ENCODE data around the gene RFC3. TPM values are rescaled to one million over a fixed set of nuclear protein-coding genes. Genes with fewer than 3 reads are reported as not detected.

The RFC3 gene
- polyA plus RNA-seq, 1 of the 3 experiments (the other 2 are of a cell fraction): 15.8 TPM

GRCh38 chr13:33875618-33876401 is 57.9 kb downstream of the RFC3 start:
- POLR2A ChIA-PET: no interaction called here
- Histone ChIP-seq H2AFZ (ENCODE audit: low read depth) (no peak overlapping the region), H3K27ac (ENCODE audit: low read depth in 2 of 2, low read length in 1 of 2) (peak overlapping the region in 1 of 2 experiments; percentile 82; a peak in 2 of 4 replicates), H4K20me1 (ENCODE audit: insufficient read depth) (no peaks in the 10 kb centered on the region), H3K9me3 (no peaks in the 10 kb centered on the region), H3K9me2 (no peaks in the 10 kb centered on the region), H3K4me3 (ENCODE audit: low read depth in 2 of 2, low read length in 1 of 2) (no peak overlapping the region), H3K36me3 (replicated peaks in 1 of 2; ENCODE audit: control insufficient read depth in 1 of 2, insufficient read depth in 2 of 2, low read length in 1 of 2) (no peaks in the 10 kb centered on the region), H3K4me1 (ENCODE audit: control insufficient read depth in 1 of 2, insufficient read depth in 2 of 2, low read depth in 1 of 2, low read length in 1 of 2) (peaks cover 3 to 15% of the 10 kb centered on the region in 2 experiments; a peak in 2 of 4 replicates), H3K27me3 (ENCODE audit: insufficient read depth) (no peaks in the 10 kb centered on the region), H3K9ac (no peak overlapping the region), H3F3A (replicated peaks; ENCODE audit: insufficient read depth) (peaks cover 11% of the 10 kb centered on the region), H3K79me2 (ENCODE audit: insufficient read depth) (no peaks in the 10 kb centered on the region), H3K4me2 (no peak overlapping the region)
- 87% methylated on average over 10 of the region's 10 CpGs for WGBS (ENCODE audit: low lambda C conversion rate)
- TF ChIP-seq GATA2 (CRISPR knock-in tag; IDR thresholded peaks at IDR 0.05) (no peak), YY1 (IDR thresholded peaks at IDR 0.05; ENCODE audit: low read depth) (no peak), NFIC (IDR thresholded peaks at IDR 0.05; ENCODE audit: borderline replicate concordance) (no peak), USF2 (IDR thresholded peaks at IDR 0.05; ENCODE audit: borderline replicate concordance, low read depth, low read length) (no peak), RAD21 (IDR thresholded peaks at IDR 0.05; ENCODE audit: low read length) (no peak), RFX5 (IDR thresholded peaks at IDR 0.05; ENCODE audit: low read length) (no peak)
- TF ChIP-seq, protein P1, sequence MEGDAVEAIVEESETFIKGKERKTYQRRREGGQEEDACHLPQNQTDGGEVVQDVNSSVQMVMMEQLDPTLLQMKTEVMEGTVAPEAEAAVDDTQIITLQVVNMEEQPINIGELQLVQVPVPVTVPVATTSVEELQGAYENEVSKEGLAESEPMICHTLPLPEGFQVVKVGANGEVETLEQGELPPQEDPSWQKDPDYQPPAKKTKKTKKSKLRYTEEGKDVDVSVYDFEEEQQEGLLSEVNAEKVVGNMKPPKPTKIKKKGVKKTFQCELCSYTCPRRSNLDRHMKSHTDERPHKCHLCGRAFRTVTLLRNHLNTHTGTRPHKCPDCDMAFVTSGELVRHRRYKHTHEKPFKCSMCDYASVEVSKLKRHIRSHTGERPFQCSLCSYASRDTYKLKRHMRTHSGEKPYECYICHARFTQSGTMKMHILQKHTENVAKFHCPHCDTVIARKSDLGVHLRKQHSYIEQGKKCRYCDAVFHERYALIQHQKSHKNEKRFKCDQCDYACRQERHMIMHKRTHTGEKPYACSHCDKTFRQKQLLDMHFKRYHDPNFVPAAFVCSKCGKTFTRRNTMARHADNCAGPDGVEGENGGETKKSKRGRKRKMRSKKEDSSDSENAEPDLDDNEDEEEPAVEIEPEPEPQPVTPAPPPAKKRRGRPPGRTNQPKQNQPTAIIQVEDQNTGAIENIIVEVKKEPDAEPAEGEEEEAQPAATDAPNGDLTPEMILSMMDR (IDR thresholded peaks at IDR 0.05): no peak
- CTCF ChIA-PET: interaction anchor here (0.6 to 2.7 kb wide), 4 partner anchors 11 to 201 kb away, joined by 3 to 12 read pairs (median 3); no protein-coding TSS in a partner anchor
- no peak for DNase-seq

- no peak overlapping the region for H2AFZ ChIP-seq (ENCODE audit: low read depth)
- no peaks in the 10 kb centered on the region for H3K36me3 ChIP-seq (replicated peaks in 1 of 2; ENCODE audit: control insufficient read depth in 1 of 2, insufficient read depth in 2 of 2, low read length in 1 of 2)
- no peaks in the 10 kb centered on the region for H3K27me3 ChIP-seq (ENCODE audit: insufficient read depth)
- no peaks in the 10 kb centered on the region for H4K20me1 ChIP-seq (ENCODE audit: insufficient read depth)
- POLR2A ChIA-PET: interaction anchor here (1.3 kb wide), 1 partner anchor 1600 kb away, joined by 3 read pairs; the partner anchor contains the start of gene MAB21L1
- H3K4me3 ChIP-seq (ENCODE audit: low read depth in 2 of 2, low read length in 1 of 2): no peak overlapping the region
- H3K9ac ChIP-seq: no peak overlapping the region
- no peak overlapping the region for H3K4me2 ChIP-seq
- CTCF ChIA-PET: interaction anchor here (0.7 to 2.7 kb wide), 2 partner anchors 30 to 200 kb away, joined by 3 to 12 read pairs; no protein-coding TSS in a partner anchor
- WGBS (ENCODE audit: low lambda C conversion rate): 77% methylated on average over 5 of the region's 5 CpGs
- H3K9me2 ChIP-seq: no peaks in the 10 kb centered on the region
- H3K9me3 ChIP-seq: no peaks in the 10 kb centered on the region
- peaks cover 11% of the 10 kb centered on the region for H3F3A ChIP-seq (replicated peaks; ENCODE audit: insufficient read depth)
- H3K4me1 ChIP-seq (ENCODE audit: control insufficient read depth in 1 of 2, insufficient read depth in 2 of 2, low read depth in 1 of 2, low read length in 1 of 2): peaks cover 3 to 15% of the 10 kb centered on the region in 2 experiments; a peak in 2 of 4 replicates
- DNase-seq: no peak
- H3K79me2 ChIP-seq (ENCODE audit: insufficient read depth): no peaks in the 10 kb centered on the region
- peak overlapping the region in 1 of 2 experiments; percentile 82; a peak in 2 of 4 replicates for H3K27ac ChIP-seq (ENCODE audit: low read depth in 2 of 2, low read length in 1 of 2)
- TF ChIP-seq EP300 (IDR thresholded peaks at IDR 0.05; ENCODE audit: borderline replicate concordance in 1 of 2, low read depth in 1 of 2, low read length in 1 of 2): peak in 1 of 2 experiments; percentile 93; a peak in 2 of 4 replicates
- no peak for TF ChIP-seq ELF1 (IDR thresholded peaks at IDR 0.05)
- no peak for TF ChIP-seq YY1 (IDR thresholded peaks at IDR 0.05; ENCODE audit: low read depth)
- TF ChIP-seq, protein P1 (IDR thresholded peaks at IDR 0.05): no peak
- TF ChIP-seq MXI1 (IDR thresholded peaks at IDR 0.05; ENCODE audit: low read depth, low read length): no peak
- TF ChIP-seq MEF2A (IDR thresholded peaks at IDR 0.05; ENCODE audit: borderline replicate concordance, low read depth): no peak
- no peak for TF ChIP-seq NFIC (IDR thresholded peaks at IDR 0.05; ENCODE audit: borderline replicate concordance)
- no peak for TF ChIP-seq TEAD4 (IDR thresholded peaks at IDR 0.05; ENCODE audit: borderline replicate concordance, insufficient read depth)
- TF ChIP-seq USF1 (IDR thresholded peaks at IDR 0.05; ENCODE audit: borderline replicate concordance, low read depth): no peak
- TF ChIP-seq ZBTB33 (IDR thresholded peaks at IDR 0.05; ENCODE audit: borderline replicate concordance, low read depth): no peak
- TF ChIP-seq SMC3 (IDR thresholded peaks at IDR 0.05; ENCODE audit: low read depth, low read length): no peak
- no peak for TF ChIP-seq NRF1 (IDR thresholded peaks at IDR 0.05; ENCODE audit: low read depth, low read length)
Observed at GRCh38 chr13:33876716-33877394, 58.9 kb downstream of the RFC3 start.

Measured in SK-N-SH (cell line).